Activated B cell treated with CpG ODN at 0.5 μM for 24 hours (primary cell): ENCODE results near the gene SUPT6H. TPM values are rescaled to one million over a fixed set of nuclear protein-coding genes. Genes with fewer than 3 reads are reported as not detected.
"Not testable (repeated sequence)": the region's sequence is repeated elsewhere in the genome, so short reads cannot be mapped to it uniquely, and the experiment has no call there.

ENCODE experiments used
- ATAC-seq: fragments of 200-7000 bp; cut with Tn5 transposase; one replicate; pipeline ENCODE4 v1.10.0; 2021; ENCODE audit warnings: low read depth, mild to moderate bottlenecking, moderate library complexity
- CTCF ChIA-PET: fragments of 350-600 bp; sonication (Branson Sonifier 250); formaldehyde crosslinking; loops from one replicate; lab custom pipeline; 2021; ENCODE audit warnings: antibody characterized with exemption; lab: Charles Lee
- POLR2A ChIA-PET: fragments of 350-600 bp; sonication (Branson Sonifier 250); formaldehyde crosslinking; loops from one replicate; lab custom pipeline; 2021; ENCODE audit warnings: antibody characterized with exemption; lab: Charles Lee
- DNase-seq: peaks from one replicate; pipeline ENCODE4 v3.0.0; 2022
- H3K27ac Mint-ChIP-seq: one replicate; pipeline ENCODE4 v1.8.0; 2020; ENCODE audit warnings: mixed read lengths
- H3K27me3 Mint-ChIP-seq: one replicate; pipeline ENCODE4 v1.8.0; 2021; ENCODE audit warnings: mixed read lengths
- H3K36me3 Mint-ChIP-seq: one replicate; pipeline ENCODE4 v1.8.0; 2021; ENCODE audit warnings: low read depth, mixed read lengths
- H3K4me1 Mint-ChIP-seq: one replicate; pipeline ENCODE4 v1.8.0; 2021; ENCODE audit warnings: mixed read lengths
- H3K4me3 Mint-ChIP-seq: one replicate; pipeline ENCODE4 v1.8.0; 2020; ENCODE audit warnings: mild to moderate bottlenecking, mixed read lengths
- H3K9me3 Mint-ChIP-seq: one replicate; pipeline ENCODE4 v1.8.0; 2020; ENCODE audit warnings: mixed read lengths
- intact Hi-C: fragments of 100-400 bp; cut with micrococcal nuclease; formaldehyde crosslinking; loops from one replicate; pipeline ENCODE4 v1.15.1; 2024
- total RNA-seq: library from RNA; stranded (reverse); gene quantifications from 2 replicates; pipeline ENCODE4 v1.2.3, GENCODE V29; 2022
- TF ChIP-seq, protein P1 (sequence below): fragments of 200-600 bp; IDR thresholded peaks from one replicate; pipeline ENCODE4 v1.8.0; 2022; ENCODE audit warnings: antibody characterized with exemption, mild to moderate bottlenecking

The SUPT6H gene
- total RNA-seq, 1 donor from 2014 or later = 92.4 TPM

DNA sequence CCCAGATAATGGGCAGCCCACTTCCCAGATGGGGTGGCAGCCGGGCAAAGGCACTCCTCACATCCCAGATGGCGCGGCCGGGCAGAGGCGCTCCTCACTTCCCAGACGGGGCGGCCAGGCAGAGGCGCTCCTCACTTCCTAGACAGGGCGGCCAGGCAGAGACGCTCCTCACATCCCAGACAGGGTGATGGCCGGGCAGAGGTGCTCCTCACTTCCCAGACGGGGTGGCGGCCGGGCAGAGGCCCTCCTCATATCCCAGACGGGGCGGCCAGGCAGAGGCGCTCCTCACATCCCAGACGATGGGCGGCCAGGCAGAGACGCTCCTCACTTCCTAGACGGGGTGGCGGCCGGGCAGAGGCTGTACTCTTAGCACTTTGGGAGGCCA is 2.5 kb upstream of the SUPT6H start:
- DNase-seq, H3K9me3 Mint-ChIP-seq, H3K27me3 Mint-ChIP-seq, H3K27ac Mint-ChIP-seq, ATAC-seq, H3K4me3 Mint-ChIP-seq, CTCF ChIA-PET, intact Hi-C loops: not testable (repeated sequence)
- Mint-ChIP-seq H3K36me3 (peaks cover 45% of the 10 kb centered on the region), H3K4me1 (peaks cover 44% of the 10 kb centered on the region)
- POLR2A ChIA-PET = interaction anchor here (4.6 kb wide), 1 partner anchor 14 kb away, joined by 100 read pairs; the partner anchor contains the start of gene BLTP2

DNA sequence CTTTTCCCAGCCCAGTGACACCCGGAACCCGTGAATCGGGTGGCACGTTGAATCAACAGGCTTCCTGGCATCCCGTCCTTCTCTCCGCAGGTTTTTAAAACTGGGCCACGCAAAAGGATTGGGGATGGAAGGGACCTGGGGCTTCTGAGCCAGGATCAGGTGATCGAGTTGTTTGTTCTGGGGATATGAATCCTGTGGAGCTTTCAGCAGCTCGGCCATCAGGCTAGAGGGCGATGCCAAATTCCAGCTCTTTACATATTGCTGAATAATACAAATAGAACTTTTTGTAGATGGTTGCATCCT is 473 bp downstream of the SUPT6H start:
- Mint-ChIP-seq H3K27ac (peak overlapping the region; percentile 100), H3K36me3 (peaks cover 51% of the 10 kb centered on the region), H3K4me3 (peak overlapping the region; percentile 98), H3K27me3 (no peaks in the 10 kb centered on the region), H3K9me3 (no peaks in the 10 kb centered on the region), H3K4me1 (peaks cover 57% of the 10 kb centered on the region)
- ChIA-PET CTCF (interaction anchor here (1.0 to 2.2 kb wide), 6 partner anchors 16 to 455 kb away, joined by 3 to 16 read pairs (median 5); partner anchors contain the start of genes BLTP2, RPL23A and TLCD1), POLR2A (interaction anchor here (0.6 to 4.6 kb wide), 12 partner anchors 17 to 1268 kb away, joined by 3 to 100 read pairs (median 7); partner anchors contain the start of genes ALDOC, BLTP2, NEK8 and PHF12)
- DNase-seq = no peak
- intact Hi-C loops = loop anchor here (1.0 to 5.0 kb wide), 6 partner anchors 17 to 290 kb away; partner anchors contain the start of genes BLTP2, DHRS13, PHF12 and PROCA1
- TF ChIP-seq, protein P1, sequence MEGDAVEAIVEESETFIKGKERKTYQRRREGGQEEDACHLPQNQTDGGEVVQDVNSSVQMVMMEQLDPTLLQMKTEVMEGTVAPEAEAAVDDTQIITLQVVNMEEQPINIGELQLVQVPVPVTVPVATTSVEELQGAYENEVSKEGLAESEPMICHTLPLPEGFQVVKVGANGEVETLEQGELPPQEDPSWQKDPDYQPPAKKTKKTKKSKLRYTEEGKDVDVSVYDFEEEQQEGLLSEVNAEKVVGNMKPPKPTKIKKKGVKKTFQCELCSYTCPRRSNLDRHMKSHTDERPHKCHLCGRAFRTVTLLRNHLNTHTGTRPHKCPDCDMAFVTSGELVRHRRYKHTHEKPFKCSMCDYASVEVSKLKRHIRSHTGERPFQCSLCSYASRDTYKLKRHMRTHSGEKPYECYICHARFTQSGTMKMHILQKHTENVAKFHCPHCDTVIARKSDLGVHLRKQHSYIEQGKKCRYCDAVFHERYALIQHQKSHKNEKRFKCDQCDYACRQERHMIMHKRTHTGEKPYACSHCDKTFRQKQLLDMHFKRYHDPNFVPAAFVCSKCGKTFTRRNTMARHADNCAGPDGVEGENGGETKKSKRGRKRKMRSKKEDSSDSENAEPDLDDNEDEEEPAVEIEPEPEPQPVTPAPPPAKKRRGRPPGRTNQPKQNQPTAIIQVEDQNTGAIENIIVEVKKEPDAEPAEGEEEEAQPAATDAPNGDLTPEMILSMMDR = no peak
- ATAC-seq = no peak

DNA sequence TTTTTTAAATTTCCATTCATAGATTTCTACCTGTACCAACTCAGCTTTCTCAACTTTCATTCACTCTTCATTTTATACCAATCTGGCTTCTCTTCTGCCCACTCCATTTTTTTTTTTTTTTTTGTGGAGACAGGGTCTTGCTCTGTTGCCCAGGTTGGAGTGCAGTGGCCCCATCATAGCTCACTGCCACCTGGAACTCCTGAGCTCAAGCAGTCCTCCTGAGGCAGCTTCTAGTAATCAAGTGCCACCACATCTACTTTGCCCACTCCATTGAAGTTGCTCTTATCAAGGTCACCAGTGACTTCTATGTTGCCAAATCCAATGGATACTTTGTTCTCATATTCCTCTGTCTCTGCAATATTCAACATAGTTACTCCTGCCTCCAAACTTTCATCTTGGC is 1.7 kb downstream of the SUPT6H start:
- ChIA-PET POLR2A (interaction anchor here (0.6 to 4.6 kb wide), 2 partner anchors 19 to 163 kb away, joined by 7 to 100 read pairs; partner anchors contain the start of gene BLTP2), CTCF (interaction anchor here (1.2 kb wide), 1 partner anchor 11 kb away, joined by 3 read pairs; no protein-coding TSS in a partner anchor)
- Mint-ChIP-seq H3K27ac (peak overlapping the region; percentile 6), H3K27me3 (no peaks in the 10 kb centered on the region), H3K4me1 (peaks cover 61% of the 10 kb centered on the region), H3K9me3 (no peaks in the 10 kb centered on the region), H3K36me3 (peaks cover 51% of the 10 kb centered on the region), H3K4me3 (peak overlapping the region; percentile 98)
- DNase-seq (no peak), ATAC-seq (no peak)
- intact Hi-C loops = loop anchor here (2.0 to 5.0 kb wide), 4 partner anchors 47 to 289 kb away; partner anchors contain the start of genes DHRS13, PHF12 and PROCA1
- TF ChIP-seq, protein P1 = no peak

DNA sequence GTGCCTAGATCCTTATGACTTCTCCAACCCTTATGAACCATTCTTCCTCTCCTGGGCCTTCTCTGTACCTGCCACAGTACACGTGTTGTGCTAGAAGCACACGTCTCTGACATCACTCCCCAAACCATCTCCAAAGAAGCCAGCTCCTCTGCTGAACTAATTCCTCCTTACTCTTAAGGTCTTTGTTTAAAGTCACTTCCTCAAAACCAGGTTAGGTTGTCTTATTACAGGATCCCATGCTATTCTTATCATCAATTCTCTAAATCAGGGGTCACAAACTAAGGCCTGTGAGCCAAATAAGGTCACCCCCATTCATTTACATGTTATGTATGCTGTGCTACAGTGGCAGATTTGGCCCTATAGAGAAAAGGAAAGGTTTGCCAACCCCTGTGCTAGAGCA is 4.0 kb downstream of the SUPT6H start:
- TF ChIP-seq, protein P1 = no peak
- ATAC-seq (no peak), DNase-seq (no peak)
- no peaks in the 10 kb centered on the region for H3K9me3 Mint-ChIP-seq
- no peaks in the 10 kb centered on the region for H3K27me3 Mint-ChIP-seq
- H3K4me3 Mint-ChIP-seq = no peak overlapping the region
- CTCF ChIA-PET = no interaction called here
- intact Hi-C loops = no loop called here
- POLR2A ChIA-PET = no interaction called here
- peaks cover 49% of the 10 kb centered on the region for H3K4me1 Mint-ChIP-seq
- H3K36me3 Mint-ChIP-seq = peaks cover 49% of the 10 kb centered on the region
- no peak overlapping the region for H3K27ac Mint-ChIP-seq

DNA sequence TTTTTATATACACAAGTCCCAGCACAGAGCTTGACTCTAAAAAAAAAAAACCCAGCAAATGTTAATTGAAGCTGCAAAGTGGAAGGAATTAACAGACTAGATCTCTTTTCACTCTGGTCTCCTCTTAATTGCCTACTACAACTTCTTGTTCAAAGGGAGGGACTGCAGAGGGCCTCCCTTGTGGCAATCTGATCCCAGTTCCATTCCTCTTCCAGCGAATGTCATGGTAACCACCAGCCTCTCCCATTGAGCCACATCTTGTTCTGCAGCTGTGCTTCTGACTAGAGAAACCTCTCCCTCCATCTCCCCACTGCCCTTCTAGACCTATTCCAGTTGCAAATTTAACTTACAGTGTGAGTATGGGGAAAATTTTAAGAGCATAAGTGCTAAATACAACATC is 5.9 kb downstream of the SUPT6H start:
- ChIA-PET POLR2A (interaction anchor here (1.0 kb wide), 1 partner anchor 12 kb away, joined by 4 read pairs; no protein-coding TSS in a partner anchor), CTCF (interaction anchor here (1.0 to 2.8 kb wide), 2 partner anchors 20 to 21 kb away, joined by 3 to 9 read pairs; no protein-coding TSS in a partner anchor)
- no peak for ATAC-seq
- Mint-ChIP-seq H3K9me3 (no peaks in the 10 kb centered on the region), H3K27me3 (no peaks in the 10 kb centered on the region), H3K4me3 (no peak overlapping the region), H3K36me3 (peaks cover 56% of the 10 kb centered on the region), H3K27ac (no peak overlapping the region), H3K4me1 (peaks cover 32% of the 10 kb centered on the region)
- TF ChIP-seq, protein P1 = no peak
- intact Hi-C loops = no loop called here
- no peak for DNase-seq
